ENCODE results near the gene FBLN5. TPM values are rescaled to one million over a fixed set of nuclear protein-coding genes. Genes with fewer than 3 reads are reported as not detected.

Gene FBLN5
- total and polyA plus RNA-seq, 9 donors: 39.2 to 353 (median 137) TPM

GRCh38 chr14:91891721-91892220 is 55.7 kb downstream of the FBLN5 start:
- Histone ChIP-seq H3K4me3 (no peak overlapping the region), H3K36me3 (no peaks in the 10 kb centered on the region), H3K27me3 (no peaks in the 10 kb centered on the region), H3K9me3 (no peaks in the 10 kb centered on the region), H3K4me1 (ENCODE audit: insufficient read depth) (peaks cover 8% of the 10 kb centered on the region), H3K27ac (no peak overlapping the region)
- intact Hi-C loops (cut with DNase I): no loop called here
- DNase-seq: no peak
- 79 to 83% (median 83%) methylated on average over 3 of the region's 3 CpGs for WGBS, 3 donors
- TF ChIP-seq CTCF (IDR thresholded peaks at IDR 0.05): no peak
- no peak for TF ChIP-seq EP300 (IDR thresholded peaks at IDR 0.05)
- TF ChIP-seq POLR2A (IDR thresholded peaks at IDR 0.05): no peak

GRCh38 chr14:91891101-91891500 is 56.4 kb downstream of the FBLN5 start:
- Histone ChIP-seq H3K4me3 (no peak overlapping the region), H3K27ac (no peak overlapping the region), H3K27me3 (no peaks in the 10 kb centered on the region), H3K36me3 (no peaks in the 10 kb centered on the region), H3K4me1 (ENCODE audit: insufficient read depth) (peaks cover 8% of the 10 kb centered on the region), H3K9me3 (no peaks in the 10 kb centered on the region)
- no peak for DNase-seq
- 89 to 96% (median 93%) methylated on average over 5 of the region's 5 CpGs for WGBS, 3 donors
- no peak for TF ChIP-seq CTCF (IDR thresholded peaks at IDR 0.05)
- intact Hi-C loops (cut with DNase I): no loop called here

GRCh38 chr14:91890291-91890749 is 57.2 kb downstream of the FBLN5 start:
- WGBS, 3 donors: 21 to 36% (median 21%) methylated on average over 5 of the region's 5 CpGs
- Histone ChIP-seq H3K4me3 (no peak overlapping the region), H3K4me1 (ENCODE audit: insufficient read depth) (peaks cover 8% of the 10 kb centered on the region), H3K9me3 (no peaks in the 10 kb centered on the region), H3K27me3 (no peaks in the 10 kb centered on the region), H3K27ac (no peak overlapping the region), H3K36me3 (no peaks in the 10 kb centered on the region)
- DNase-seq: no peak
- intact Hi-C loops (cut with DNase I): no loop called here
- no peak for TF ChIP-seq CTCF (IDR thresholded peaks at IDR 0.05)
- TF ChIP-seq POLR2A (IDR thresholded peaks at IDR 0.05): no peak
- no peak for TF ChIP-seq EP300 (IDR thresholded peaks at IDR 0.05)

GRCh38 chr14:91889477-91890211 is 57.9 kb downstream of the FBLN5 start:
- Histone ChIP-seq H3K27me3 (no peaks in the 10 kb centered on the region), H3K36me3 (no peaks in the 10 kb centered on the region), H3K4me3 (no peak overlapping the region), H3K4me1 (ENCODE audit: insufficient read depth) (peaks cover 8% of the 10 kb centered on the region), H3K9me3 (no peaks in the 10 kb centered on the region), H3K27ac (no peak overlapping the region)
- WGBS, 3 donors: 67 to 80% (median 75%) methylated on average over 13 of the region's 13 CpGs
- no peak for TF ChIP-seq CTCF (IDR thresholded peaks at IDR 0.05)
- TF ChIP-seq POLR2A (IDR thresholded peaks at IDR 0.05): no peak
- TF ChIP-seq EP300 (IDR thresholded peaks at IDR 0.05): no peak
- intact Hi-C loops (cut with DNase I): no loop called here
- DNase-seq: peak in 4 of 5 donors; percentile 33 to 63 (median 36)
